Kidney glomerular epithelial cell (primary cell): Measurements from ENCODE around the gene ZNF536.
"Not testable (repeated sequence)": the region's sequence is repeated elsewhere in the genome, so short reads cannot be mapped to it uniquely, and the experiment has no call there.

Source experiments
- DNase-seq: peaks from one replicate; lab custom pipeline; 2025; lab: John Stamatoyannopoulos, UW

Gene ZNF536

GRCh38 chr19:30341611-30342201 lies 30.5 kb upstream of the ZNF536 start:
- no peak for DNase-seq

GRCh38 chr19:30342901-30343300 lies 29.3 kb upstream of the ZNF536 start:
- DNase-seq: no peak

- no peak for DNase-seq
Measured at GRCh38 chr19:30344446-30345425, 27.4 kb upstream of the ZNF536 start.

GRCh38 chr19:30345686-30346085 lies 26.5 kb upstream of the ZNF536 start:
- no peak for DNase-seq

GRCh38 chr19:30346468-30346867 lies 25.7 kb upstream of the ZNF536 start:
- DNase-seq: not testable (repeated sequence)

GRCh38 chr19:30349131-30349730 lies 23.0 kb upstream of the ZNF536 start:
- DNase-seq: no peak

- no peak for DNase-seq
Measured at GRCh38 chr19:30350692-30351663, 21.2 kb upstream of the ZNF536 start.

GRCh38 chr19:30351774-30352173 lies 20.4 kb upstream of the ZNF536 start:
- DNase-seq: no peak

GRCh38 chr19:30353394-30353945 lies 18.7 kb upstream of the ZNF536 start:
- no peak for DNase-seq

- DNase-seq: no peak
Measured at GRCh38 chr19:30355586-30355985, 16.6 kb upstream of the ZNF536 start.

- DNase-seq: no peak
Measured at GRCh38 chr19:30356951-30357579, 15.1 kb upstream of the ZNF536 start.

GRCh38 chr19:30357580-30357954 lies 14.6 kb upstream of the ZNF536 start:
- DNase-seq: no peak

GRCh38 chr19:30358319-30358718 lies 13.9 kb upstream of the ZNF536 start:
- no peak for DNase-seq

- DNase-seq: no peak
Measured at GRCh38 chr19:30358821-30359580, 13.2 kb upstream of the ZNF536 start.

- no peak for DNase-seq
Measured at GRCh38 chr19:30359936-30360335, 12.2 kb upstream of the ZNF536 start.

- DNase-seq: no peak
Measured at GRCh38 chr19:30360376-30361106, 11.6 kb upstream of the ZNF536 start.

- no peak for DNase-seq
Measured at GRCh38 chr19:30361107-30361447, 11.1 kb upstream of the ZNF536 start.

- no peak for DNase-seq
Measured at GRCh38 chr19:30361721-30362120, 10.5 kb upstream of the ZNF536 start.

GRCh38 chr19:30362156-30362754 lies 9.9 kb upstream of the ZNF536 start:
- no peak for DNase-seq
